HepG2 (cell line): ENCODE data around the gene LEPR. TPM values are rescaled to one million over a fixed set of nuclear protein-coding genes. Genes with fewer than 3 reads are reported as not detected.

ENCODE experiments used
- ATAC-seq: fragments of 200-7000 bp; cut with Tn5 transposase; 3 replicates; pipeline ENCODE4 v1.9.1; 2020; ENCODE audit warnings: mild to moderate bottlenecking, moderate library complexity
- BruUV-seq: library from RNA; stranded (reverse); fragments of 400-500 nt; replicated peaks from 2 replicates; lab custom pipeline; 2021; lab: Mats Ljungman, UMichigan
- CTCF ChIA-PET: fragments of 300-600 bp; formaldehyde crosslinking; extraction: SDS; loops from one replicate; lab custom pipeline; 2021; ENCODE audit warnings: low total read pairs, inconsistent platforms, low intra/inter-chr PET ratio; lab: Yijun Ruan, JAX
- POLR2A ChIA-PET: fragments of 350-600 bp; sonication (Branson Sonifier 250); formaldehyde crosslinking; loops from one replicate; lab custom pipeline; 2020; ENCODE audit warnings: antibody characterized with exemption, inconsistent platforms; lab: Yijun Ruan, JAX
- DNase-seq: peaks from one replicate; pipeline ENCODE4 v3.0.0-alpha.2; 2015; ENCODE audit warnings: low spot score
- FAIRE-seq: peaks from 3 replicates; lab custom pipeline; 2011; peaks lifted over from hg19 to GRCh38; lab: Jason Lieb, UNC
- H2AFZ ChIP-seq: one replicate; pipeline ENCODE4 v1.6.1; 2011; ENCODE audit warnings: low read length, inconsistent platforms
- H3K27ac ChIP-seq: fragments of 300-600 bp; 3 replicates; pipeline ENCODE4 v1.8.0; 2011; ENCODE audit warnings: mixed run types, mild to moderate bottlenecking, mixed read lengths, low read length, inconsistent platforms; ENCODE audit not compliant: insufficient read depth; ENCODE audit errors: extremely low read length
- H3K27me3 ChIP-seq, 2 experiments: fragments of 200-600 bp in 1 of 2; 2 replicates in 1 of 2; 3 replicates in 1 of 2; pipeline versions ENCODE4 v1.6.0 to v1.8.0; 2011; ENCODE audit warnings: low read length in 2 of 2, mild to moderate bottlenecking in 2 of 2, moderate library complexity in 2 of 2, inconsistent platforms in 1 of 2; ENCODE audit not compliant: insufficient read depth in 2 of 2, control insufficient read depth in 1 of 2
- H3K36me3 ChIP-seq, 2 experiments: fragments of 200-600 bp in 1 of 2; replicated peaks in 1 of 2; 2 replicates in 1 of 2; 3 replicates in 1 of 2; pipeline versions ENCODE4 v1.5.1 to v1.8.0; 2011; ENCODE audit warnings: low read length in 2 of 2, inconsistent platforms in 1 of 2; ENCODE audit not compliant: insufficient read depth in 2 of 2, control insufficient read depth in 1 of 2
- H3K4me1 ChIP-seq: 2 replicates; pipeline ENCODE4 v1.5.1; 2012; ENCODE audit warnings: low read length, inconsistent platforms; ENCODE audit not compliant: insufficient read depth
- H3K4me2 ChIP-seq: 2 replicates; pipeline ENCODE4 v1.6.0; 2011; ENCODE audit warnings: low read depth, low read length, inconsistent platforms
- H3K4me3 ChIP-seq, 3 experiments: fragments of 200-600 bp in 1 of 3; sonication (generic), shearing (Covaris generic) in 1 of 3; replicated peaks in 1 of 3; 2 replicates each; pipeline ENCODE4 v1.5.1; 2011 to 2016; ENCODE audit warnings: low read length in 3 of 3, inconsistent platforms in 2 of 3, low read depth in 2 of 3, mild to moderate bottlenecking in 2 of 3, control low read depth in 1 of 3, mixed read lengths in 1 of 3; ENCODE audit not compliant: insufficient read depth in 1 of 3
- H3K79me2 ChIP-seq: one replicate; pipeline ENCODE4 v1.6.1; 2011; ENCODE audit warnings: low read length, inconsistent platforms; ENCODE audit not compliant: insufficient read depth
- H3K9ac ChIP-seq: 2 replicates; pipeline ENCODE4 v1.6.0; 2011; ENCODE audit warnings: mild to moderate bottlenecking, low read depth, low read length, inconsistent platforms; ENCODE audit not compliant: insufficient read depth
- H3K9me3 ChIP-seq: 2 replicates; pipeline ENCODE4 v1.5.1; 2012; ENCODE audit warnings: mild to moderate bottlenecking, low read length
- H4K20me1 ChIP-seq: 2 replicates; pipeline ENCODE4 v1.6.0; 2011; ENCODE audit warnings: inconsistent platforms, mild to moderate bottlenecking, low read length, moderate library complexity; ENCODE audit not compliant: insufficient read depth
- FOSL2 ChIP-seq: sonication (generic); formaldehyde crosslinking; IDR thresholded peaks from 2 replicates; pipeline ENCODE4 v1.4.0; 2020; ENCODE audit warnings: missing genetic modification reagents
- HDAC2 ChIP-seq: sonication (generic); formaldehyde crosslinking; IDR thresholded peaks from 2 replicates; pipeline ENCODE4 v1.4.0; 2020; ENCODE audit warnings: missing genetic modification reagents
- HMG20B ChIP-seq: conservative IDR thresholded peaks from 2 replicates; pipeline ENCODE4 v1.6.1; 2016; ENCODE audit warnings: missing genetic modification reagents, missing compliant biosample characterization
- LCORL ChIP-seq, 2 experiments: fragments of 450-650 bp in 1 of 2; sonication (generic) in 1 of 2; formaldehyde crosslinking in 1 of 2; IDR thresholded peaks; 2 replicates each; pipeline versions ENCODE4 v1.5.0 to v1.6.1; 2017 to 2020; ENCODE audit warnings: antibody characterized with exemption in 1 of 2, missing genetic modification reagents in 1 of 2
- NBN ChIP-seq: fragments of 450-650 bp; conservative IDR thresholded peaks from 2 replicates; pipeline ENCODE4 v1.6.1; 2017
- TMF1 ChIP-seq: sonication (generic); formaldehyde crosslinking; IDR thresholded peaks from 2 replicates; pipeline ENCODE4 v1.8.1; 2022; ENCODE audit warnings: low read depth, missing genetic modification reagents
- ZNF546 ChIP-seq: sonication (generic); formaldehyde crosslinking; conservative IDR thresholded peaks from 2 replicates; pipeline ENCODE4 v1.8.1; 2023; ENCODE audit warnings: mild to moderate bottlenecking, missing genetic modification reagents
- ZNF674 ChIP-seq: sonication (generic); formaldehyde crosslinking; IDR thresholded peaks from 2 replicates; pipeline ENCODE4 v1.5.0; 2020; ENCODE audit warnings: low read depth, mild to moderate bottlenecking, missing genetic modification reagents
- ZNF780A ChIP-seq: sonication (generic); formaldehyde crosslinking; IDR thresholded peaks from 2 replicates; pipeline ENCODE4 v1.8.0; 2022; ENCODE audit warnings: mild to moderate bottlenecking, missing genetic modification reagents, moderate library complexity
- WGBS: methylation state at CpG from one replicate; pipeline ENCODE4 v1.1.6; 2017; ENCODE audit warnings: low lambda C conversion rate; 5-methylcytosine and 5-hydroxymethylcytosine counted together
- in situ Hi-C: cut with HindIII; loops from 2 replicates; pipeline ENCODE4 v1.10.0; 2017; ENCODE audit warnings: low pct_unique_long_range_greater_than_20kb; ENCODE audit not compliant: extremely low pct_ligation_motif_present
- intact Hi-C: fragments of 100-400 bp; cut with micrococcal nuclease; formaldehyde crosslinking; loops from one replicate; pipeline ENCODE4 v1.10.0; 2022; ENCODE audit not compliant: unreplicated experiment
- polyA plus RNA-seq, 8 experiments: library from polyadenylated mRNA; depleted of rRNA in 3 of 8; stranded (reverse) in 7 of 8; unstranded in 1 of 8; fragments of >200 nt; fragmentation: Illumina TruSeq in 4 of 8; extraction: Trizol in 4 of 8; gene quantifications; 2 replicates each; pipeline versions ENCODE4 v1.2.1 to v1.2.3, GENCODE V29; 2011 to 2016; ENCODE audit warnings: low read depth in 4 of 8, missing spikeins in 1 of 8, mixed read lengths in 1 of 8; ENCODE audit not compliant: insufficient read depth in 1 of 8
- total RNA-seq, 5 experiments: library from RNA; depleted of rRNA; stranded (reverse); fragments of >200 nt; fragmentation: Illumina TruSeq; extraction: Trizol; gene quantifications; 2 replicates each; pipeline ENCODE4 v1.2.3, GENCODE V29; 2016; ENCODE audit warnings: low read depth in 1 of 5
- TF ChIP-seq, protein P1 (sequence below): sonication (generic); formaldehyde crosslinking; IDR thresholded peaks from 2 replicates; pipeline ENCODE4 v1.5.1; 2020; ENCODE audit warnings: missing genetic modification reagents, mild to moderate bottlenecking, borderline replicate concordance
- TF ChIP-seq, protein P2 (sequence below): sonication (generic); formaldehyde crosslinking; IDR thresholded peaks from 2 replicates; pipeline ENCODE4 v1.4.0; 2020; ENCODE audit warnings: missing genetic modification reagents, borderline replicate concordance
- TF ChIP-seq, protein P3 (sequence below): sonication (generic); formaldehyde crosslinking; IDR thresholded peaks from 2 replicates; pipeline ENCODE4 v1.4.0; 2020; ENCODE audit warnings: missing genetic modification reagents, borderline replicate concordance
- TF ChIP-seq, protein P4 (sequence below): sonication (generic); formaldehyde crosslinking; IDR thresholded peaks from 2 replicates; pipeline ENCODE4 v1.8.0; 2022; ENCODE audit warnings: low read depth, missing genetic modification reagents

Gene LEPR
- total and polyA plus RNA-seq, 2 of the 13 experiments (the other 11 are each of a cell fraction or from before 2014, with no cell fraction given): 0.60 to 1.7 TPM

DNA sequence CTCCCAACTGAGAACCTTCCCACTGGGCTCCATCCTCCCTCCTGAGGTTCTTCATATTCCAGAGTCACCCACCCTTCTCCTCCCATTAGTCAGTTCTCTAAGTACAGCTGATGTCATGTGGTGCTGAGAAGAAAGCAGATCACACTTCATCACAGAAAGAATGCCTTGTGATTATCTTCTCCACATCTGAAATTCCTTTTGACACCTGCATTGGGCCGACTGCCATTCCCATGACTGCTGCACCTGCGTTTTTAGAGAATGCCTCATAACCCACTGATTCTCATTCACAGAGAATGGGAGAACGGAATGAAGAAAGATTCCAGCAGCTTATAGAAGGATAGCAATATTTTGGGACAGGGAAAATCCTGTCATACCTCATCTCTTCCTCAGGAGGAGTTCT is 14.3 kb downstream of the LEPR start:
- Histone ChIP-seq H3K4me2 (no peak overlapping the region), H3K9ac (no peak overlapping the region), H3K36me3 (peaks cover 8 to 34% of the 10 kb centered on the region in 2 experiments), H2AFZ (no peak overlapping the region), H4K20me1 (no peaks in the 10 kb centered on the region), H3K9me3 (no peaks in the 10 kb centered on the region), H3K27ac (no peak overlapping the region), H3K27me3 (no peaks in the 10 kb centered on the region), H3K79me2 (no peaks in the 10 kb centered on the region), H3K4me1 (no peaks in the 10 kb centered on the region), H3K4me3 (no peak overlapping the region)
- in situ Hi-C loops (loop anchor here (25.0 kb wide), 1 partner anchor 253 kb away; no protein-coding TSS in a partner anchor), intact Hi-C loops (no loop called here)
- CTCF ChIA-PET: no interaction called here
- FAIRE-seq: no peak
- ATAC-seq: no peak
- TF ChIP-seq, protein P1, sequence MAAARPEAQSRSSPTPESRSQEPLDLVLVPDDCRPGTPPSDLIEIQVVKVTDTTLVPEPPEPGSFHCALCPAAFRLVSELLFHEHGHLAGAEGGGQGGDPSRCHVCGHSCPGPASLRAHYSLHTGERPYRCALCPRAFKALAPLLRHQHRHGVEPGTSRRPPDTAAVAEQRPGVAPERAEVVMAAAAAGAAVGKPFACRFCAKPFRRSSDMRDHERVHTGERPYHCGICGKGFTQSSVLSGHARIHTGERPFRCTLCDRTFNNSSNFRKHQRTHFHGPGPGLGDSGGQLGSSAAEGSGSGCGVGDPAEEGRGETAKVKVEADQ (CRISPR knock-in tag): no peak
- TF ChIP-seq, protein P2, sequence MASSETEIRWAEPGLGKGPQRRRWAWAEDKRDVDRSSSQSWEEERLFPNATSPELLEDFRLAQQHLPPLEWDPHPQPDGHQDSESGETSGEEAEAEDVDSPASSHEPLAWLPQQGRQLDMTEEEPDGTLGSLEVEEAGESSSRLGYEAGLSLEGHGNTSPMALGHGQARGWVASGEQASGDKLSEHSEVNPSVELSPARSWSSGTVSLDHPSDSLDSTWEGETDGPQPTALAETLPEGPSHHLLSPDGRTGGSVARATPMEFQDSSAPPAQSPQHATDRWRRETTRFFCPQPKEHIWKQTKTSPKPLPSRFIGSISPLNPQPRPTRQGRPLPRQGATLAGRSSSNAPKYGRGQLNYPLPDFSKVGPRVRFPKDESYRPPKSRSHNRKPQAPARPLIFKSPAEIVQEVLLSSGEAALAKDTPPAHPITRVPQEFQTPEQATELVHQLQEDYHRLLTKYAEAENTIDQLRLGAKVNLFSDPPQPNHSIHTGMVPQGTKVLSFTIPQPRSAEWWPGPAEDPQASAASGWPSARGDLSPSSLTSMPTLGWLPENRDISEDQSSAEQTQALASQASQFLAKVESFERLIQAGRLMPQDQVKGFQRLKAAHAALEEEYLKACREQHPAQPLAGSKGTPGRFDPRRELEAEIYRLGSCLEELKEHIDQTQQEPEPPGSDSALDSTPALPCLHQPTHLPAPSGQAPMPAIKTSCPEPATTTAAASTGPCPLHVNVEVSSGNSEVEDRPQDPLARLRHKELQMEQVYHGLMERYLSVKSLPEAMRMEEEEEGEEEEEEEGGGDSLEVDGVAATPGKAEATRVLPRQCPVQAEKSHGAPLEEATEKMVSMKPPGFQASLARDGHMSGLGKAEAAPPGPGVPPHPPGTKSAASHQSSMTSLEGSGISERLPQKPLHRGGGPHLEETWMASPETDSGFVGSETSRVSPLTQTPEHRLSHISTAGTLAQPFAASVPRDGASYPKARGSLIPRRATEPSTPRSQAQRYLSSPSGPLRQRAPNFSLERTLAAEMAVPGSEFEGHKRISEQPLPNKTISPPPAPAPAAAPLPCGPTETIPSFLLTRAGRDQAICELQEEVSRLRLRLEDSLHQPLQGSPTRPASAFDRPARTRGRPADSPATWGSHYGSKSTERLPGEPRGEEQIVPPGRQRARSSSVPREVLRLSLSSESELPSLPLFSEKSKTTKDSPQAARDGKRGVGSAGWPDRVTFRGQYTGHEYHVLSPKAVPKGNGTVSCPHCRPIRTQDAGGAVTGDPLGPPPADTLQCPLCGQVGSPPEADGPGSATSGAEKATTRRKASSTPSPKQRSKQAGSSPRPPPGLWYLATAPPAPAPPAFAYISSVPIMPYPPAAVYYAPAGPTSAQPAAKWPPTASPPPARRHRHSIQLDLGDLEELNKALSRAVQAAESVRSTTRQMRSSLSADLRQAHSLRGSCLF (CRISPR knock-in tag): no peak
- no peak for TF ChIP-seq TMF1
- TF ChIP-seq, protein P3, sequence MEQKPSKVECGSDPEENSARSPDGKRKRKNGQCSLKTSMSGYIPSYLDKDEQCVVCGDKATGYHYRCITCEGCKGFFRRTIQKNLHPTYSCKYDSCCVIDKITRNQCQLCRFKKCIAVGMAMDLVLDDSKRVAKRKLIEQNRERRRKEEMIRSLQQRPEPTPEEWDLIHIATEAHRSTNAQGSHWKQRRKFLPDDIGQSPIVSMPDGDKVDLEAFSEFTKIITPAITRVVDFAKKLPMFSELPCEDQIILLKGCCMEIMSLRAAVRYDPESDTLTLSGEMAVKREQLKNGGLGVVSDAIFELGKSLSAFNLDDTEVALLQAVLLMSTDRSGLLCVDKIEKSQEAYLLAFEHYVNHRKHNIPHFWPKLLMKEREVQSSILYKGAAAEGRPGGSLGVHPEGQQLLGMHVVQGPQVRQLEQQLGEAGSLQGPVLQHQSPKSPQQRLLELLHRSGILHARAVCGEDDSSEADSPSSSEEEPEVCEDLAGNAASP (CRISPR knock-in tag): no peak
- TF ChIP-seq, protein P4, sequence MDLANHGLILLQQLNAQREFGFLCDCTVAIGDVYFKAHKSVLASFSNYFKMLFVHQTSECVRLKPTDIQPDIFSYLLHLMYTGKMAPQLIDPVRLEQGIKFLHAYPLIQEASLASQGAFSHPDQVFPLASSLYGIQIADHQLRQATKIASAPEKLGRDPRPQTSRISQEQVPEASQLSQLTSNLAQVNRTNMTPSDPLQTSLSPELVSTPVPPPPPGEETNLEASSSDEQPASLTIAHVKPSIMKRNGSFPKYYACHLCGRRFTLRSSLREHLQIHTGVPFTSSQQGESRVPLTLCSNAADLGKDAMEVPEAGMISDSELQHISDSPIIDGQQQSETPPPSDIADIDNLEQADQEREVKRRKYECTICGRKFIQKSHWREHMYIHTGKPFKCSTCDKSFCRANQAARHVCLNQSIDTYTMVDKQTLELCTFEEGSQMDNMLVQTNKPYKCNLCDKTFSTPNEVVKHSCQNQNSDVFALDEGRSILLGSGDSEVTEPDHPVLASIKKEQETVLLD (CRISPR knock-in tag): no peak
- no peak for TF ChIP-seq HMG20B (CRISPR knock-in tag)
- no peak for TF ChIP-seq ZNF780A (CRISPR knock-in tag)
- TF ChIP-seq LCORL (IDR thresholded peaks at IDR 0.05): no peak
- no peak for TF ChIP-seq LCORL (CRISPR knock-in tag; IDR thresholded peaks at IDR 0.05)
- no peak for TF ChIP-seq FOSL2 (CRISPR knock-in tag)
- no peak for TF ChIP-seq NBN
- TF ChIP-seq ZNF674 (CRISPR knock-in tag): no peak
- no peak for TF ChIP-seq HDAC2
- no peak for TF ChIP-seq ZNF546 (CRISPR knock-in tag)
- no TSS peak for BruUV-seq
- DNase-seq: no peak
- WGBS: 96% methylated on average over 3 of the region's 3 CpGs
- POLR2A ChIA-PET: no interaction called here
